Left ventricle myocardium inferior (tissue), 1 donor: ENCODE results near the gene GNLY. TPM values are rescaled to one million over a fixed set of nuclear protein-coding genes. Genes with fewer than 3 reads are reported as not detected.

Experiments used
- DNase-seq: peaks from one replicate; pipeline ENCODE4 v3.0.0-alpha.2; 2020
- H3K27ac ChIP-seq: fragments of 200-600 bp; replicated peaks from 2 replicates; pipeline ENCODE4 v1.8.0; 2021
- H3K27me3 ChIP-seq: fragments of 200-600 bp; 2 replicates; pipeline ENCODE4 v1.8.0; 2021; ENCODE audit warnings: low read depth
- H3K36me3 ChIP-seq: fragments of 200-600 bp; 2 replicates; pipeline ENCODE4 v1.8.0; 2021
- H3K4me1 ChIP-seq: fragments of 200-600 bp; 2 replicates; pipeline ENCODE4 v1.8.0; 2021
- H3K4me3 ChIP-seq: fragments of 200-600 bp; 2 replicates; pipeline ENCODE4 v1.8.0; 2021; ENCODE audit warnings: mild to moderate bottlenecking, moderate library complexity
- H3K9me3 ChIP-seq: fragments of 200-600 bp; replicated peaks from 2 replicates; pipeline ENCODE4 v1.8.0; 2021
- intact Hi-C: fragments of 100-400 bp; cut with micrococcal nuclease; formaldehyde crosslinking; loops from one replicate; pipeline ENCODE4 v1.11.0; 2022
- long read RNA-seq: library from polyadenylated mRNA; unstranded; transcript quantifications from one replicate; pipeline ENCODE4 v2.0.0, GENCODE V29; 2021
- total RNA-seq: library from RNA; stranded (reverse); fragmentation: NEBNext Ultra II Directional; extraction: Animal tissue kit (Norgen Biotek cat#: 25700); gene quantifications from one replicate; pipeline ENCODE4 v1.2.1, GENCODE V29; 2021
- TF ChIP-seq, protein P1 (sequence below): fragments of 200-600 bp; IDR thresholded peaks from 2 replicates; pipeline ENCODE4 v1.8.0; 2021; ENCODE audit warnings: antibody characterized with exemption, mild to moderate bottlenecking, borderline replicate concordance
- donor health status: DM: no; HTN: yes; CAD: no; lungs with severe emphysema.

Gene GNLY
- 1.5 TPM for total RNA-seq
- long read RNA-seq, partial matches to known transcripts: 1 of 4 reads
- long read RNA-seq, other reads (novel, unspliced or antisense): 3 of 4 reads

DNA sequence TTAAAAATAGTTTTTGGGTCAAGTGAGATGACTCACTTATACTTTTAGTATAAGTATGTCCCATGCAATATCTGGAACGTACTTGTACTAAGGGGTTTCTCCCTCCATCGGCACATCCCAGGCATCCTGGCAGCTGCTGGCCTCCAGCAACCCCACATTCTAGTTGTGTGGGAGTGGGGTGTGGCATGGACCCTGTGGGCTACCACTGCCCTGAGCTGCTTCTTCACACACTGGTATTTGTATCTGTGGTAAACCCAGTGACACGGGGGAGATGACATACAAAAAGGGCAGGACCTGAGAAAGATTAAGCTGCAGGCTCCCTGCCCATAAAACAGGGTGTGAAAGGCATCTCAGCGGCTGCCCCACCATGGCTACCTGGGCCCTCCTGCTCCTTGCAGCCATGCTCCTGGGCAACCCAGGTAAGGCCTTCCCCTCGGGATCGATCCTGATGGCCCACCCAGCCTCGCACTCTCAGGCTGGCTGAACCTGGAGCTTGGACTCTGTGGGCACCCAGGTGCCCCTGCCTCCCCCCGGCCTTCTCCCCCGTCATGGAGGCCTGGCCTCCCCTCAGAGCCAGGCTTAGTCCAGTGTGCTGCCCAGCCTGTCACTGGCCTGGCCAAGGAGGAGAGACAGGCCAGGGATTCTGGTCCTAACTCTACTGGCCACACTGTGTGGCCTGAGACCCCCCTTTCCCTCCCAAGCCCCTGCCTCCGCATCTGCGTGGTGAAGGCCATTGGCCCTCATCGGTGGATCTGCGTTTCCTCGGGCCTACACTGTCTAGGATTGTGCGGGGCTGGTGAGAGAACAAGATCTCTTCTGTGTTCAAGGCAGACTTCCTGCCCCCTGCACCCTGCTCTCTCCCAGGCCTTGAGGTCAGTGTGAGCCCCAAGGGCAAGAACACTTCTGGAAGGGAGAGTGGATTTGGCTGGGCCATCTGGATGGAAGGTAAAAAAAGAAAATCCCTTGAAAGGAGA, at the start of gene GNLY:
Gene GNLY, plus strand, starts transcription at position 307 of the 974 bp plus-strand sequence. Its CDS starts 61 bp downstream, at position 368.
- DNase-seq: no peak
- H3K27me3 ChIP-seq: no peaks in the 10 kb centered on the region
- no peaks in the 10 kb centered on the region for H3K9me3 ChIP-seq
- TF ChIP-seq, protein P1, sequence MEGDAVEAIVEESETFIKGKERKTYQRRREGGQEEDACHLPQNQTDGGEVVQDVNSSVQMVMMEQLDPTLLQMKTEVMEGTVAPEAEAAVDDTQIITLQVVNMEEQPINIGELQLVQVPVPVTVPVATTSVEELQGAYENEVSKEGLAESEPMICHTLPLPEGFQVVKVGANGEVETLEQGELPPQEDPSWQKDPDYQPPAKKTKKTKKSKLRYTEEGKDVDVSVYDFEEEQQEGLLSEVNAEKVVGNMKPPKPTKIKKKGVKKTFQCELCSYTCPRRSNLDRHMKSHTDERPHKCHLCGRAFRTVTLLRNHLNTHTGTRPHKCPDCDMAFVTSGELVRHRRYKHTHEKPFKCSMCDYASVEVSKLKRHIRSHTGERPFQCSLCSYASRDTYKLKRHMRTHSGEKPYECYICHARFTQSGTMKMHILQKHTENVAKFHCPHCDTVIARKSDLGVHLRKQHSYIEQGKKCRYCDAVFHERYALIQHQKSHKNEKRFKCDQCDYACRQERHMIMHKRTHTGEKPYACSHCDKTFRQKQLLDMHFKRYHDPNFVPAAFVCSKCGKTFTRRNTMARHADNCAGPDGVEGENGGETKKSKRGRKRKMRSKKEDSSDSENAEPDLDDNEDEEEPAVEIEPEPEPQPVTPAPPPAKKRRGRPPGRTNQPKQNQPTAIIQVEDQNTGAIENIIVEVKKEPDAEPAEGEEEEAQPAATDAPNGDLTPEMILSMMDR: no peak
- no peaks in the 10 kb centered on the region for H3K36me3 ChIP-seq
- no peaks in the 10 kb centered on the region for H3K4me1 ChIP-seq
- intact Hi-C loops: no loop called here
- no peak within 1 kb of the TSS for H3K4me3 ChIP-seq
- H3K27ac ChIP-seq: no peak within 1 kb of the TSS

GRCh38 chr2:85644909-85645308, 49.2 kb upstream of the GNLY start:
- H3K27ac ChIP-seq: no peak overlapping the region
- DNase-seq: no peak
- intact Hi-C loops: loop anchor here (10.0 kb wide), 1 partner anchor 60 kb away; no protein-coding TSS in a partner anchor

DNA sequence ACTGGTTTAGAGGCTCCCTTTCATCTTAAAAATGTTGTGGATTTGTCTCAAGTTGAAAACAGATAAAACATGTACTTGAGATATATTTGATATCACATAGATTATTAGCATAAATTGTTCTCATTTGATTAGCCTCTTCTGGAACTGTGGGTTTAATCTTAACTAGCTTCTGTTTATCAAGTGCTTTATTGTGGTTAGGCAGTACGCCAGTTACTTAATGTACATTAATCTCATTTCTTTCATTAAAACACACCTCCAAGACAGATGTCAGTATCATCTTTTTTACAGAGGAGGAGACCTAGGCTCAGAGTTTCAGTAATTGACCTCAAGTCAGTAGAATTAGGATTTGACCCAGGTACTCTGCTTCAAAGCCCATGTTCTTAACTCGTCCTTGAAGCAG, 48.0 kb upstream of the GNLY start:
- TF ChIP-seq, protein P1: no peak
- no peak overlapping the region for H3K27ac ChIP-seq
- no peaks in the 10 kb centered on the region for H3K27me3 ChIP-seq
- peaks cover 16% of the 10 kb centered on the region for H3K4me1 ChIP-seq
- DNase-seq: no peak
- no peak overlapping the region for H3K4me3 ChIP-seq
- peaks cover 99% of the 10 kb centered on the region for H3K36me3 ChIP-seq
- intact Hi-C loops: loop anchor here (10.0 kb wide), 1 partner anchor 59 kb away; no protein-coding TSS in a partner anchor
- H3K9me3 ChIP-seq: no peaks in the 10 kb centered on the region

More at GRCh38 chr2:85644909-85645308, 49.2 kb upstream of the GNLY start:
- no peak overlapping the region for H3K4me3 ChIP-seq
- TF ChIP-seq, protein P1: no peak
- no peaks in the 10 kb centered on the region for H3K27me3 ChIP-seq
- H3K36me3 ChIP-seq: peaks cover 100% of the 10 kb centered on the region
- H3K4me1 ChIP-seq: peaks cover 15% of the 10 kb centered on the region
- H3K9me3 ChIP-seq: no peaks in the 10 kb centered on the region

GRCh38 chr2:85647823-85648526, 46.2 kb upstream of the GNLY start:
- Histone ChIP-seq H3K9me3 (no peaks in the 10 kb centered on the region), H3K36me3 (peaks cover 95% of the 10 kb centered on the region), H3K27me3 (no peaks in the 10 kb centered on the region), H3K27ac (no peak overlapping the region), H3K4me1 (peaks cover 16% of the 10 kb centered on the region), H3K4me3 (no peak overlapping the region)
- intact Hi-C loops: loop anchor here (10.0 kb wide), 1 partner anchor 57 kb away; no protein-coding TSS in a partner anchor
- DNase-seq: no peak
- TF ChIP-seq, protein P1: no peak

DNA sequence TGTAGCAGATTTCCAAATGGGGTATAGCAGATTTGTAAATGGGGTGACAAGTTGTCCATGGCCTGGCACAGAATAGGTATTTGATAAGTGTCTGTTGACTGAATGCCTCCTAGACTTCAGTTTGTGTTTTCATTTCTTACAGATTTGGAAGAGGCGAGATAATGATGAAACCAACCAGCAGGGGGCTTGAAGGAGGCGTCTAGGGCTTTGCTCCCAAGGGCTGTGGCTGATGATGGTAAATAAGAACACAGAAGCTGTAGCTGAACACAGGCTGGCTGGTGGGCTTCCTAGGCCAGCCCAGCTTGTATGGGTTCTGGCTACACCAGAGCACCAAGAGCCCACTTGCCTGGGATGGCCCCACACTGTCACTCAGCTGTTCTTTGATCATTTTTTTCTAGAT, 45.5 kb upstream of the GNLY start:
- Histone ChIP-seq H3K36me3 (peaks cover 95% of the 10 kb centered on the region), H3K27me3 (no peaks in the 10 kb centered on the region), H3K4me3 (no peak overlapping the region), H3K27ac (peak overlapping the region; percentile 54), H3K4me1 (peaks cover 16% of the 10 kb centered on the region), H3K9me3 (no peaks in the 10 kb centered on the region)
- DNase-seq: no peak
- TF ChIP-seq, protein P1: peak; percentile 57
- intact Hi-C loops: loop anchor here (10.0 kb wide), 1 partner anchor 56 kb away; no protein-coding TSS in a partner anchor
